OCI-M2 (cell line): ENCODE results near the gene WDR46.
A peak's percentile ranks its signal among the peaks of the same experiment; 100 is the strongest.
"Not testable (repeated sequence)": the region's sequence is repeated elsewhere in the genome, so short reads cannot be mapped to it uniquely, and the experiment has no call there.

Source experiments
- DNase-seq: peaks from one replicate; lab custom pipeline; 2025; ENCODE audit not compliant: unreplicated experiment; lab: John Stamatoyannopoulos, UW

Gene WDR46

GRCh38 chr6:33288141-33288920 is 708 bp downstream of the WDR46 start:
- DNase-seq: no peak

GRCh38 chr6:33286946-33287914 is 1.8 kb downstream of the WDR46 start:
- no peak for DNase-seq

- DNase-seq: not testable (repeated sequence)
Measured at GRCh38 chr6:33285214-33285613, 3.8 kb downstream of the WDR46 start.

- no peak for DNase-seq
Measured at GRCh38 chr6:33280539-33280938, 8.5 kb downstream of the WDR46 start.

GRCh38 chr6:33279971-33280511 is 9.0 kb downstream of the WDR46 start:
- peak; percentile 56 for DNase-seq

- DNase-seq: no peak
Measured at GRCh38 chr6:33279257-33279695, 9.8 kb downstream of the WDR46 start.

- DNase-seq: no peak
Measured at GRCh38 chr6:33278810-33279209, 10.2 kb downstream of the WDR46 start.

- no peak for DNase-seq
Measured at GRCh38 chr6:33278392-33278741, 10.7 kb downstream of the WDR46 start.

- no peak for DNase-seq
Measured at GRCh38 chr6:33277663-33278391, 11.2 kb downstream of the WDR46 start.

- DNase-seq: no peak
Measured at GRCh38 chr6:33276864-33277662, 12.0 kb downstream of the WDR46 start, which contains the start of gene B3GALT4. Gene B3GALT4, plus strand, starts transcription at chr6:33277123. Its CDS starts 297 bp downstream, at chr6:33277420.

- DNase-seq: no peak
Measured at GRCh38 chr6:33276581-33276863, 12.5 kb downstream of the WDR46 start.

GRCh38 chr6:33275795-33276580 is 13.1 kb downstream of the WDR46 start:
- not testable (repeated sequence) for DNase-seq

GRCh38 chr6:33273924-33274902 is 14.8 kb downstream of the WDR46 start:
- DNase-seq: no peak

GRCh38 chr6:33273129-33273923 is 15.7 kb downstream of the WDR46 start:
- no peak for DNase-seq

GRCh38 chr6:33272275-33273128 is 16.5 kb downstream of the WDR46 start:
- no peak for DNase-seq

GRCh38 chr6:33271468-33272274 is 17.4 kb downstream of the WDR46 start, which contains the start of the genes RPS18 and VPS52:
Gene RPS18, plus strand, starts transcription at chr6:33272075. Its CDS starts 45 bp downstream, at chr6:33272120.
Gene VPS52, minus strand, starts transcription at chr6:33271876. Its CDS starts 201 bp downstream, at chr6:33271675.
- peak; percentile 96 for DNase-seq
